BE2C (cell line): ENCODE results near the gene FRMD4B.
"Not testable (repeated sequence)": the region's sequence is repeated elsewhere in the genome, so short reads cannot be mapped to it uniquely, and the experiment has no call there.

Experiments
- DNase-seq: peaks from one replicate; pipeline ENCODE4 v3.0.0-alpha.2; 2020
- H3K27me3 ChIP-seq: fragments of 250-450 bp; sonication (Bioruptor Pico); 2 replicates; pipeline ENCODE4 v1.5.1; 2020; ENCODE audit warnings: mild to moderate bottlenecking
- H3K36me3 ChIP-seq: fragments of 250-450 bp; sonication (Bioruptor Pico); 2 replicates; pipeline ENCODE4 v1.5.1; 2020; ENCODE audit warnings: mild to moderate bottlenecking
- H3K4me1 ChIP-seq: fragments of 250-450 bp; sonication (Bioruptor Pico); 2 replicates; pipeline ENCODE4 v1.5.1; 2020
- H3K4me3 ChIP-seq: 2 replicates; pipeline ENCODE4 v1.5.1; 2011; ENCODE audit warnings: low read depth, low read length
- H3K9me3 ChIP-seq: fragments of 250-450 bp; sonication (Bioruptor Pico); 2 replicates; pipeline ENCODE4 v1.5.1; 2020
- CTCF ChIP-seq: IDR thresholded peaks from 2 replicates; pipeline ENCODE4 v1.5.1; 2012; ENCODE audit warnings: mild to moderate bottlenecking, low read depth, low read length

The FRMD4B gene

GRCh38 chr3:69290006-69290405, 95.9 kb downstream of the FRMD4B start:
- H3K27me3 ChIP-seq: no peaks in the 10 kb centered on the region
- H3K4me3 ChIP-seq: no peak overlapping the region
- H3K36me3 ChIP-seq: no peaks in the 10 kb centered on the region
- peaks cover 5% of the 10 kb centered on the region for H3K4me1 ChIP-seq
- DNase-seq: no peak
- H3K9me3 ChIP-seq: no peaks in the 10 kb centered on the region
- TF ChIP-seq CTCF: no peak

- H3K36me3 ChIP-seq: no peaks in the 10 kb centered on the region
- peak; percentile 16 for DNase-seq
- no peaks in the 10 kb centered on the region for H3K27me3 ChIP-seq
- no peak overlapping the region for H3K4me3 ChIP-seq
- no peak for TF ChIP-seq CTCF
- H3K4me1 ChIP-seq: no peaks in the 10 kb centered on the region; the same call in 1 of the 2 replicates
- no peaks in the 10 kb centered on the region for H3K9me3 ChIP-seq
Measured at GRCh38 chr3:69288161-69288895, 97.6 kb downstream of the FRMD4B start.

DNA sequence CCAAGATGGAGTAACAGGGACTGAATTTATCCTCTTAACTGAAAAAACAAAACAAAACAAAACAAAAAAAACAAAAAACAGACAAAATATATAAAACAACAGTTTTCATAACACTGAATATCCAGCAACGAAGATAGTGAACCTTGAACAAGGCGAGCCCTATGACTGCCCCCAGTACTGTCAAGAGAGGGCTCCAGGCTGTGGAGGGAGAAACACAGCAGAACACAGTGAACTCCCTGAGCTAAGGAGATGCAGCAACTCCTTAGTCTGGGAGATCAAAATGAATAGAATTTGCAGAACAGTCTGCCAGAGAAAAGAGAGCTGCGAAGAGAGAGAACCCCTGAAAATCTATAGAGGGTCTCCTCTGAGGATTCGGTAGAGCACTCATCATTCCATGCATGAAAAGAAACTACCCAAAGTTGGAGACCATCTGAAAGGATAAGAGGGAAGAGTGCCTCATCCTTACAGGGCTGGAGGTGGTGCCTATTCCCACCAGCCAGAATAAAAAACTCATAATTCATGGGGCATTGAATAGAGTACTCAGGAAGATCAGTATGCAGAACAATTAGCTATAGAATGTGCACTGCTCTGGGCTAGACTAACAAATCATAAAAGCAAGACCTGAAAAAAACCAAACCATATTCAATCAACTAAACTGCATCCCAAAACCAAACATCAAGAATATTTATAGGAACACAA, 101.8 kb downstream of the FRMD4B start:
- Histone ChIP-seq H3K4me1 (no peaks in the 10 kb centered on the region; the same call in 1 of the 2 replicates), H3K4me3 (no peak overlapping the region), H3K9me3 (no peaks in the 10 kb centered on the region), H3K27me3 (no peaks in the 10 kb centered on the region), H3K36me3 (no peaks in the 10 kb centered on the region)
- no peak for TF ChIP-seq CTCF
- no peak for DNase-seq

DNA sequence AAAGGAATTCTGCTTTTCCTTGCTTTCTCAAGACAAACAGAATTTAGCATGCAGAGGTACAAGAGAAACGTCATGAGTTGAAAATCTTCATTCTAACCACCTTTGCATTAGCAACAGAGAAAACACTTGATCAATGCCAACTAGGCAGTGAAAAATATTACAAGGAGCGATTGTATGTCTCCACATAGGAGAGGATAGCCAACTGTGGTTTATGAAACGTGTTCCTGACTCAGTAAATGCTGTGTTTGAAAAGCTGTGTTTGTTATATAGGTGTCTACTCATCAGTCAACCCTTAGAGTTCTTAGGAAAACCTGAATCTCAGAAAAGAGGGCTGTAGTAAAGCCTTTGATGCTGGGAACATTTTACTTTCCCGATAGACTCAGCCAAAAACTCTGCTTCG, 102.4 kb downstream of the FRMD4B start:
- no peaks in the 10 kb centered on the region for H3K9me3 ChIP-seq
- no peaks in the 10 kb centered on the region; the same call in 1 of the 2 replicates for H3K4me1 ChIP-seq
- no peak for DNase-seq
- no peak for TF ChIP-seq CTCF
- H3K4me3 ChIP-seq: no peak overlapping the region
- no peaks in the 10 kb centered on the region for H3K36me3 ChIP-seq
- H3K27me3 ChIP-seq: no peaks in the 10 kb centered on the region

DNA sequence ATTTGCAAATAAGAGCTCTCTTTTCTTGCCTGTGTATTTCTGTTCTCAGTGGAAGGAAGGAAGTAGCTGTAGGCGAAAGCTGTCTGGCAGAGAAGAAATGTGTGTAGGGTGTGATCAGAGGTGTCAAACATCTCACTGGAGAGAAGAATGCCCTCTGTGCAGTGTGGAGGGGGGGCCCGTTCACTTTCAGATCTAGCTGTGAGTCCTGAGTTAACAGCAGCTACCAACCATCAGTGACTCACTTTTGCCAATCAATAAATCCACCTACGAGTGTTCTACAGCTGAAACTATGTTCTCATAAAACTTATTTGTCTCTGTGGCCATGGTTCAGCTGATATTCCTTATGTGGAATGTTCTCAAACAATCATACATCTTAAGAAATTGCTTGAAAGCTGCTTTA, 103.7 kb downstream of the FRMD4B start:
- no peaks in the 10 kb centered on the region for H3K36me3 ChIP-seq
- H3K4me3 ChIP-seq: no peak overlapping the region
- TF ChIP-seq CTCF: no peak
- no peaks in the 10 kb centered on the region for H3K9me3 ChIP-seq
- DNase-seq: no peak
- H3K4me1 ChIP-seq: no peaks in the 10 kb centered on the region
- H3K27me3 ChIP-seq: no peaks in the 10 kb centered on the region

DNA sequence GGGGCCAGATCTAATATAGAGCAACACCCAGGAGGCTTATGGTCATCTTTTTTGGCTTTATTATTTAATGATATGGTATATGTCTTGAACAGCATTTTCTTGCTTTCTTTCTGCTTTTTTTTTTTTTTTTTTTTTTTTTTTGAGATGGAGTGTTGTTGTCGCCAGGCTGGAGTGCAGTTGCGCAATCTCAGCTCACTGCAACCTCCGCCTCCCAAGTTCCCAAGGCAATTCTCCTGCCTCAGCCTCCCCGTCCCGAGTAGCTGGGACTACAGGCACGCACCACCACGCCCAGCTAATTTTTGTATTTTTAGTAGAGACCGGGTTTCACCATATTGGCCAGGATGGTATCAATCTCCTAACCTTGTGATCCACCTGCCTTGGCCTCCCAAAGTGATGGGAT, 108.5 kb downstream of the FRMD4B start:
- not testable (repeated sequence) for H3K4me3 ChIP-seq, H3K9me3 ChIP-seq, H3K27me3 ChIP-seq, H3K36me3 ChIP-seq, H3K4me1 ChIP-seq, DNase-seq
